B cell (primary cell): ENCODE data around the gene SLC25A26. TPM values are rescaled to one million over a fixed set of nuclear protein-coding genes. Genes with fewer than 3 reads are reported as not detected.

ENCODE experiments used
- ATAC-seq: fragments of 200-7000 bp; cut with Tn5 transposase; one replicate; pipeline ENCODE4 v1.10.0; 2021; ENCODE audit warnings: low read depth, mild to moderate bottlenecking, moderate number of reproducible peaks, moderate library complexity
- CTCF ChIA-PET: fragments of 350-600 bp; sonication (Branson Sonifier 250); formaldehyde crosslinking; loops from one replicate; lab custom pipeline; 2021; ENCODE audit warnings: antibody characterized with exemption, inconsistent platforms; lab: Charles Lee
- POLR2A ChIA-PET: fragments of 350-600 bp; sonication (Branson Sonifier 250); formaldehyde crosslinking; loops from one replicate; lab custom pipeline; 2021; ENCODE audit warnings: antibody characterized with exemption; lab: Charles Lee
- DNase-seq: peaks from one replicate; pipeline ENCODE4 v3.0.0; 2013
- H2AFZ ChIP-seq: 2 replicates; pipeline ENCODE4 v1.6.1; 2012; ENCODE audit warnings: mild to moderate bottlenecking, low read depth, low read length; ENCODE audit not compliant: insufficient read depth, poor library complexity, severe bottlenecking
- H3K27ac ChIP-seq, 2 donors: 1 replicate in 1 of 2; 2 replicates in 1 of 2; pipeline ENCODE4 v1.5.1; 2012 to 2013; ENCODE audit warnings: low read length in 2 of 2, mild to moderate bottlenecking in 2 of 2, moderate library complexity in 1 of 2
- H3K27me3 ChIP-seq, 4 experiments: fragments of 200-600 bp in 1 of 4; sonication (generic) in 1 of 4; replicated peaks in 1 of 4; 1 replicate in 2 of 4; 2 replicates in 2 of 4; pipeline versions ENCODE4 v1.6.1 to v1.7.0; 2013 to 2016; ENCODE audit warnings: low read length in 3 of 4, mild to moderate bottlenecking in 2 of 4, mixed read lengths in 1 of 4, moderate library complexity in 1 of 4; ENCODE audit not compliant: insufficient read depth in 4 of 4, control insufficient read depth in 3 of 4; ENCODE audit errors: control extremely low read depth in 1 of 4
- H3K36me3 ChIP-seq, 2 experiments: replicated peaks in 1 of 2; 1 replicate in 1 of 2; 2 replicates in 1 of 2; pipeline versions ENCODE4 v1.6.1 to v1.7.1; 2013; ENCODE audit warnings: low read length in 1 of 2; ENCODE audit not compliant: insufficient read depth in 2 of 2, control insufficient read depth in 1 of 2; ENCODE audit errors: control extremely low read depth in 1 of 2, extremely low read depth in 1 of 2
- H3K4me1 ChIP-seq, 2 donors: fragments of 200-600 bp in 1 of 2; sonication (generic) in 1 of 2; 1 replicate in 1 of 2; 2 replicates in 1 of 2; pipeline versions ENCODE4 v1.5.1 to v1.6.1; 2013 to 2017; ENCODE audit warnings: low read length in 2 of 2; ENCODE audit not compliant: control insufficient read depth in 2 of 2, insufficient read depth in 2 of 2
- H3K4me2 ChIP-seq: replicated peaks from 2 replicates; pipeline ENCODE3; 2012; ENCODE audit warnings: mild to moderate bottlenecking, low read depth, low read length; ENCODE audit not compliant: poor library complexity, severe bottlenecking
- H3K4me3 ChIP-seq, 5 experiments: fragments of 200-600 bp in 1 of 5; sonication (generic) in 1 of 5; 1 replicate in 3 of 5; 2 replicates in 2 of 5; pipeline versions ENCODE4 v1.5.1 to v1.7.0; 2011 to 2016; ENCODE audit warnings: low read length in 4 of 5, mild to moderate bottlenecking in 4 of 5, low read depth in 2 of 5, control low read depth in 1 of 5, moderate library complexity in 1 of 5; ENCODE audit not compliant: insufficient read depth in 1 of 5; ENCODE audit errors: control extremely low read depth in 1 of 5, extremely low read depth in 1 of 5
- H3K79me2 ChIP-seq: fragments of 200-600 bp; sonication (generic); one replicate; pipeline ENCODE4 v1.6.0; 2016; ENCODE audit warnings: low read length; ENCODE audit not compliant: control insufficient read depth, insufficient read depth
- H3K9ac ChIP-seq: fragments of 200-600 bp; sonication (generic); 2 replicates; pipeline ENCODE4 v1.6.1; 2017; ENCODE audit warnings: mild to moderate bottlenecking, low read length, moderate library complexity
- H3K9me3 ChIP-seq, 3 donors: one replicate each; pipeline versions ENCODE4 v1.6.1 to v1.7.1; 2013; ENCODE audit warnings: low read length in 2 of 3; ENCODE audit not compliant: control insufficient read depth in 2 of 3, insufficient read depth in 1 of 3; ENCODE audit errors: control extremely low read depth in 1 of 3
- H4K20me1 ChIP-seq: 2 replicates; pipeline ENCODE4 v1.6.0; 2012; ENCODE audit warnings: mild to moderate bottlenecking, low read length; ENCODE audit not compliant: insufficient read depth, control insufficient read depth, poor library complexity, severe bottlenecking
- H3K27ac Mint-ChIP-seq: one replicate; pipeline ENCODE4 v1.8.0; 2021; ENCODE audit warnings: mixed read lengths
- H3K27me3 Mint-ChIP-seq: one replicate; pipeline ENCODE4 v1.8.0; 2021; ENCODE audit warnings: mixed read lengths
- H3K4me1 Mint-ChIP-seq: one replicate; pipeline ENCODE4 v1.8.0; 2021; ENCODE audit warnings: mixed read lengths
- H3K4me3 Mint-ChIP-seq: one replicate; pipeline ENCODE4 v1.8.0; 2021; ENCODE audit warnings: mixed read lengths
- H3K9me3 Mint-ChIP-seq: one replicate; pipeline ENCODE4 v1.8.0; 2022; ENCODE audit warnings: mixed read lengths; ENCODE audit not compliant: insufficient read depth
- CTCF ChIP-seq: fragments of 200-600 bp; IDR thresholded peaks from one replicate; pipeline ENCODE4 v1.8.0; 2022; ENCODE audit warnings: antibody characterized with exemption, mild to moderate bottlenecking
- EZH2 ChIP-seq: IDR thresholded peaks from 2 replicates; pipeline ENCODE4 v1.6.1; 2012; ENCODE audit warnings: borderline replicate concordance, low read depth, mild to moderate bottlenecking, moderate library complexity, low read length; ENCODE audit not compliant: insufficient read depth, poor library complexity, severe bottlenecking
- WGBS: methylation state at CpG from one replicate; pipeline ENCODE4 v1.1.5; 2013; ENCODE audit warnings: missing lambda C conversion rate; ENCODE audit not compliant: insufficient coverage; 5-methylcytosine and 5-hydroxymethylcytosine counted together
- intact Hi-C: fragments of 100-400 bp; cut with micrococcal nuclease; formaldehyde crosslinking; loops from one replicate; pipeline ENCODE4 v1.10.0; 2022
- polyA plus RNA-seq: library from polyadenylated mRNA; depleted of rRNA; stranded (reverse); fragments of >200 nt; gene quantifications from 2 replicates; pipeline ENCODE4 v1.2.3, GENCODE V29; 2012
- total RNA-seq, 2 donors: library from RNA; stranded (reverse); fragments of 120-200 nt in 1 of 2; gene quantifications; 1 replicate in 1 of 2; 2 replicates in 1 of 2; pipeline versions ENCODE4 v1.2.3 to v1.2.4, GENCODE V29; 2013 to 2022

Gene SLC25A26
- total and polyA plus RNA-seq, 2 donors (not counting 1 experiment from before 2014, with no cell fraction given) = 22.3 to 23.8 TPM

GRCh38 chr3:66426135-66426534, 205.3 kb downstream of the SLC25A26 start:
- no peaks in the 10 kb centered on the region for H3K27me3 ChIP-seq
- H3K36me3 ChIP-seq = no peaks in the 10 kb centered on the region
- no peak overlapping the region for H3K9ac ChIP-seq
- H3K9me3 ChIP-seq = peaks cover 0 to 14% (median 8%) of the 10 kb centered on the region in 3 donors
- H3K4me1 ChIP-seq = no peaks in the 10 kb centered on the region
- no peak overlapping the region for H3K27ac Mint-ChIP-seq
- H3K4me2 ChIP-seq = no peak overlapping the region
- H3K4me3 Mint-ChIP-seq = no peak overlapping the region
- no peak overlapping the region for H3K27ac ChIP-seq
- no peaks in the 10 kb centered on the region for H3K79me2 ChIP-seq
- ChIA-PET CTCF (no interaction called here), POLR2A (no interaction called here)
- 44% methylated on average over 1 of the region's 1 CpG for whole genome bisulfite sequencing
- ATAC-seq (no peak), DNase-seq (no peak)
- H3K4me1 Mint-ChIP-seq = no peaks in the 10 kb centered on the region
- H4K20me1 ChIP-seq = no peaks in the 10 kb centered on the region
- peaks cover 1% of the 10 kb centered on the region for H3K9me3 Mint-ChIP-seq
- intact Hi-C loops = no loop called here
- no peak for TF ChIP-seq CTCF
- no peak for TF ChIP-seq EZH2
- no peaks in the 10 kb centered on the region for H3K27me3 Mint-ChIP-seq
- H3K4me3 ChIP-seq = no peak overlapping the region
- no peak overlapping the region for H2AFZ ChIP-seq

GRCh38 chr3:66427352-66427751, 206.6 kb downstream of the SLC25A26 start:
- Mint-ChIP-seq H3K4me1 (no peaks in the 10 kb centered on the region), H3K4me3 (no peak overlapping the region), H3K27ac (no peak overlapping the region), H3K9me3 (peaks cover under 1% of the 10 kb centered on the region), H3K27me3 (no peaks in the 10 kb centered on the region)
- Histone ChIP-seq H3K4me1 (no peaks in the 10 kb centered on the region), H3K4me2 (no peak overlapping the region), H3K27me3 (no peaks in the 10 kb centered on the region), H3K27ac (no peak overlapping the region), H3K4me3 (no peak overlapping the region), H3K79me2 (no peaks in the 10 kb centered on the region), H4K20me1 (no peaks in the 10 kb centered on the region), H3K9me3 (peaks cover 0 to 4% (median 0%) of the 10 kb centered on the region in 3 donors), H2AFZ (no peak overlapping the region), H3K36me3 (no peaks in the 10 kb centered on the region), H3K9ac (no peak overlapping the region)
- no peak for ATAC-seq
- no peak for DNase-seq
- TF ChIP-seq EZH2 = no peak
- TF ChIP-seq CTCF = no peak
- intact Hi-C loops = no loop called here
- ChIA-PET POLR2A (no interaction called here), CTCF (no interaction called here)
- WGBS = 90% methylated on average over 2 of the region's 3 CpGs
